SK-N-SH treated with all-trans-retinoic acid at 6 μM for 48 hours (cell line): ENCODE results near the gene MGST3.

Experiments
- ARNTL ChIP-seq: fragments of 450-650 bp; formaldehyde crosslinking; IDR thresholded peaks from 2 replicates; pipeline ENCODE4 v1.5.0; 2020; ENCODE audit warnings: low read depth, mild to moderate bottlenecking, moderate library complexity, borderline replicate concordance
- GLIS3 ChIP-seq: fragments of 250-450 bp; sonication (Bioruptor Pico); IDR thresholded peaks from 2 replicates; pipeline ENCODE4 v1.5.0; 2020; ENCODE audit warnings: mild to moderate bottlenecking, moderate library complexity
- PPARA ChIP-seq: fragments of 250-450 bp; sonication (Bioruptor Pico); IDR thresholded peaks from 2 replicates; pipeline ENCODE4 v1.5.0; 2020; ENCODE audit warnings: mild to moderate bottlenecking, borderline replicate concordance
- TCF4 ChIP-seq: fragments of 250-450 bp; sonication (Bioruptor Pico); IDR thresholded peaks from 2 replicates; pipeline ENCODE4 v1.8.0; 2021; ENCODE audit warnings: mild to moderate bottlenecking, moderate library complexity, borderline replicate concordance
- TOX ChIP-seq: fragments of 250-450 bp; sonication (Bioruptor Pico); IDR thresholded peaks from 2 replicates; pipeline ENCODE4 v1.8.0; 2021; ENCODE audit warnings: mild to moderate bottlenecking, moderate library complexity, borderline replicate concordance
- ZC3H10 ChIP-seq: fragments of 250-450 bp; sonication (Bioruptor Pico); IDR thresholded peaks from 2 replicates; pipeline ENCODE4 v1.5.1; 2021; ENCODE audit warnings: mild to moderate bottlenecking, moderate library complexity
- ZNF565 ChIP-seq: fragments of 450-650 bp; formaldehyde crosslinking; conservative IDR thresholded peaks from 2 replicates; pipeline ENCODE4 v1.5.0; 2020; ENCODE audit warnings: low read depth, mild to moderate bottlenecking, moderate library complexity
- ZNF8 ChIP-seq: fragments of 450-650 bp; formaldehyde crosslinking; IDR thresholded peaks from 2 replicates; pipeline ENCODE4 v1.5.0; 2020; ENCODE audit warnings: mild to moderate bottlenecking, moderate library complexity
- TF ChIP-seq, protein P1 (sequence below): fragments of 250-450 bp; sonication (Bioruptor Pico); IDR thresholded peaks from 2 replicates; pipeline ENCODE4 v1.8.0; 2020; ENCODE audit warnings: mild to moderate bottlenecking, moderate library complexity, borderline replicate concordance
- TF ChIP-seq, protein P2 (sequence below): fragments of 250-450 bp; sonication (Bioruptor Pico); IDR thresholded peaks from 2 replicates; pipeline ENCODE4 v1.5.1; 2020; ENCODE audit warnings: low read depth, mild to moderate bottlenecking, moderate library complexity

DNA sequence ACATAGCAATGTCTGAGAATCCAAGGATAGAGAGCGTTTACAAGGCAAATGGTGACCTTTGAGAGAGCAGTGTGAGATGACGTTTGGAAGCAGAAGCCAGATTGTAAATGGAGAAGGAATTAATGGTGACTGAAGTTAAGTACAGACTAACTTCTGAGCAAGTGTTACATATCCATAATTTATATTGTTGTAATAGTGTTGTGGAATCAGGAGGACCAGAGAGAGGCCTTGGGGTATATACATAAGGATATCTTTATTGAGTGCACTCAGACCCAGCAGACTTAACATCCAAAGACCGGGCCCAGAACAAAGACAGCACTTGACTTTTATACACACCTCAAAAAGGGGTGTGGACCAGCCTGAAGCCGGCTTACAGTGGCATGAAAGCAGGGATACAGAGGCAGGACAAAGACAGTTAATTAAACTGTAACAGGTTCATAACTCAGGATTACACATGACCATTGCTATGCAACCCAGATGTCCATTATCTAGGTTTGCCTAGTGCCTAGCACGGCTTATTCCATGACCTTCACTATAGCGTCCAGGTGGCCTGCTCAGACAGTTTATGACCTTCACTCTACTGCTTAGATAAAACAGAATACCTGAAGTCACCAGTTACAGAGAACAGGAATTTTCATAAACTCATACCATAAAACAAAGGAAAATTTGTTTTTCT is 2.7 kb upstream of the MGST3 start:
- TF ChIP-seq TCF4 (CRISPR knock-in tag), result no peak
- no peak for TF ChIP-seq ARNTL (CRISPR knock-in tag)
- TF ChIP-seq, protein P1, sequence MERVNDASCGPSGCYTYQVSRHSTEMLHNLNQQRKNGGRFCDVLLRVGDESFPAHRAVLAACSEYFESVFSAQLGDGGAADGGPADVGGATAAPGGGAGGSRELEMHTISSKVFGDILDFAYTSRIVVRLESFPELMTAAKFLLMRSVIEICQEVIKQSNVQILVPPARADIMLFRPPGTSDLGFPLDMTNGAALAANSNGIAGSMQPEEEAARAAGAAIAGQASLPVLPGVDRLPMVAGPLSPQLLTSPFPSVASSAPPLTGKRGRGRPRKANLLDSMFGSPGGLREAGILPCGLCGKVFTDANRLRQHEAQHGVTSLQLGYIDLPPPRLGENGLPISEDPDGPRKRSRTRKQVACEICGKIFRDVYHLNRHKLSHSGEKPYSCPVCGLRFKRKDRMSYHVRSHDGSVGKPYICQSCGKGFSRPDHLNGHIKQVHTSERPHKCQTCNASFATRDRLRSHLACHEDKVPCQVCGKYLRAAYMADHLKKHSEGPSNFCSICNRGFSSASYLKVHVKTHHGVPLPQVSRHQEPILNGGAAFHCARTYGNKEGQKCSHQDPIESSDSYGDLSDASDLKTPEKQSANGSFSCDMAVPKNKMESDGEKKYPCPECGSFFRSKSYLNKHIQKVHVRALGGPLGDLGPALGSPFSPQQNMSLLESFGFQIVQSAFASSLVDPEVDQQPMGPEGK (CRISPR knock-in tag), result no peak
- TF ChIP-seq TOX (CRISPR knock-in tag), result no peak
- no peak for TF ChIP-seq PPARA (CRISPR knock-in tag)
- TF ChIP-seq GLIS3 (CRISPR knock-in tag), result no peak
- TF ChIP-seq, protein P2, sequence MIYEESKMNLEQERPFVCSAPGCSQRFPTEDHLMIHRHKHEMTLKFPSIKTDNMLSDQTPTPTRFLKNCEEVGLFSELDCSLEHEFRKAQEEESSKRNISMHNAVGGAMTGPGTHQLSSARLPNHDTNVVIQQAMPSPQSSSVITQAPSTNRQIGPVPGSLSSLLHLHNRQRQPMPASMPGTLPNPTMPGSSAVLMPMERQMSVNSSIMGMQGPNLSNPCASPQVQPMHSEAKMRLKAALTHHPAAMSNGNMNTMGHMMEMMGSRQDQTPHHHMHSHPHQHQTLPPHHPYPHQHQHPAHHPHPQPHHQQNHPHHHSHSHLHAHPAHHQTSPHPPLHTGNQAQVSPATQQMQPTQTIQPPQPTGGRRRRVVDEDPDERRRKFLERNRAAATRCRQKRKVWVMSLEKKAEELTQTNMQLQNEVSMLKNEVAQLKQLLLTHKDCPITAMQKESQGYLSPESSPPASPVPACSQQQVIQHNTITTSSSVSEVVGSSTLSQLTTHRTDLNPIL (CRISPR knock-in tag), result no peak
- no peak for TF ChIP-seq ZNF565 (CRISPR knock-in tag)
- no peak for TF ChIP-seq ZNF8 (CRISPR knock-in tag)
- no peak for TF ChIP-seq ZC3H10 (CRISPR knock-in tag)
